SK-N-SH (cell line): ENCODE results near the gene INS.

Experiments
- CTCF ChIP-seq: fragments of 200-600 bp; sonication (generic); IDR thresholded peaks from 2 replicates; pipeline ENCODE4 v1.6.1; 2017; ENCODE audit warnings: antibody characterized with exemption, mild to moderate bottlenecking, moderate library complexity
- ELF1 ChIP-seq: IDR thresholded peaks from 2 replicates; pipeline ENCODE4 v1.4.0; 2012
- MXI1 ChIP-seq: IDR thresholded peaks from 2 replicates; pipeline ENCODE4 v1.6.1; 2012; ENCODE audit warnings: mild to moderate bottlenecking, low read depth, low read length, improper control_type of control experiment
- POLR2AphosphoS5 ChIP-seq: IDR thresholded peaks from 2 replicates; pipeline ENCODE4 v1.6.1; 2012; ENCODE audit warnings: low read depth, low read length
- RAD21 ChIP-seq: IDR thresholded peaks from 2 replicates; pipeline ENCODE4 v1.6.1; 2012; ENCODE audit warnings: mild to moderate bottlenecking, low read length
- RCOR1 ChIP-seq: fragments of 150-350 bp; IDR thresholded peaks from 2 replicates; pipeline ENCODE4 v1.6.1; 2017; ENCODE audit warnings: antibody characterized with exemption, low read length
- REST ChIP-seq: IDR thresholded peaks from 2 replicates; pipeline ENCODE4 v1.6.1; 2012; ENCODE audit warnings: mild to moderate bottlenecking, low read depth, low read length, moderate library complexity
- SMC3 ChIP-seq: IDR thresholded peaks from 2 replicates; pipeline ENCODE4 v1.6.1; 2012; ENCODE audit warnings: low read depth, low read length, improper control_type of control experiment
- TAF1 ChIP-seq: IDR thresholded peaks from 2 replicates; pipeline ENCODE4 v1.6.1; 2012; ENCODE audit warnings: low read depth, mild to moderate bottlenecking, low read length, moderate library complexity, borderline replicate concordance
- TEAD4 ChIP-seq: IDR thresholded peaks from 2 replicates; pipeline ENCODE4 v1.4.0; 2012; ENCODE audit warnings: mild to moderate bottlenecking, borderline replicate concordance; ENCODE audit not compliant: insufficient read depth
- TF ChIP-seq, protein P1 (sequence below): IDR thresholded peaks from 2 replicates; pipeline ENCODE4 v1.4.0; 2012; ENCODE audit warnings: low read depth

GRCh38 chr11:2199466-2200341 lies 38.7 kb upstream of the INS start:
- TF ChIP-seq POLR2AphosphoS5 (no peak), RCOR1 (no peak), CTCF (no peak), RAD21 (no peak), SMC3 (no peak), TAF1 (no peak), TEAD4 (no peak), REST (no peak), MXI1 (no peak), ELF1 (no peak)
- TF ChIP-seq, protein P1, sequence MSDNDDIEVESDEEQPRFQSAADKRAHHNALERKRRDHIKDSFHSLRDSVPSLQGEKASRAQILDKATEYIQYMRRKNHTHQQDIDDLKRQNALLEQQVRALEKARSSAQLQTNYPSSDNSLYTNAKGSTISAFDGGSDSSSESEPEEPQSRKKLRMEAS, result no peak
